Astrocyte of the cerebellum (primary cell): ENCODE measurements around the gene ABLIM2.

Source experiments
- DNase-seq: peaks from one replicate; pipeline ENCODE4 v3.0.0-alpha.2; 2011; ENCODE audit warnings: low read depth
- H3K4me3 ChIP-seq: 2 replicates; pipeline ENCODE4 v1.5.1; 2011; ENCODE audit warnings: mild to moderate bottlenecking, low read depth, low read length, moderate library complexity
- in situ Hi-C: cut with HindIII; loops from 2 replicates; pipeline ENCODE4 v1.10.0; 2017; ENCODE audit warnings: low sequenced_read_pairs
- TF ChIP-seq, protein P1 (sequence below): IDR thresholded peaks from 2 replicates; pipeline ENCODE4 v1.5.1; 2012; ENCODE audit warnings: low read length, low read depth, moderate library complexity, mild to moderate bottlenecking; ENCODE audit errors: missing control alignments

The ABLIM2 gene

DNA sequence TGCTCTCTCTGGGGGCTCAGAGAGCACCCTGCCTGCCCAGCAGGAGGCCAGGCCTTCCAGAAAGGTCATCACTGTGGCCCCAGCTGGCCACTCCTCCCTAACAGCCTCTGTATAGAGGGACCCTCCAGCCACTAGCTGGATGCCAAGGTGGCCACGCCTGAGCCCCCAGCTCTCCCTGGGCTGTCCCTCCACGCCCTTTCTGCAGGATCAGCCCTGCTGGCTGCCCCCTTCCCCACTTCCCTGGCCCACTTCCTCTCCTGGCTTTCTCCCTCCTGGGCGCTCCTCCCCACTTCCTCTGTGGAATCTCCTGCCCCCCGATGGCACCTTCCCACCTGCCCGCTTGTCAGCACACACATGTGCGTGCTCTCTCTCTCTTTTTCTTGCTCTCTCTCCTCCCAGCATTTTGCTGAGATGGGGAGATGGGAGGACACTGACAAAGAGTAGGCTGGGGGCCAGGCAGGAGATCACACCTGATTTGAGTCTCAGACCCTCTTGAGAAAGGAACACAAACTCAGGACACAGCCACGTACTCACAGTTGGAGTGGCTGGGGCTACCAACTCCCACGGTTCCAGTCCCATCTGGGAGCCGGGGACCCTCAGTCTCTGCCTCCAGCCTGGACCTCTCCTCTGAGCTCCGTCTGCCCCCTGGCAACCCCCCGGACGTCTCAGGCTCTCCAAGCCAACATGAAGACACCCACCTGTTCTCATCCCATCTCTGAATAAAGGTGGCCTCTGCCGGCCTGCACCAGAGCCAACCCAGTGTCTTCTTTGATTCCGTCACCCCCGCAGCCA lies 156.9 kb downstream of the ABLIM2 start:
- in situ Hi-C loops = no loop called here
- TF ChIP-seq, protein P1, sequence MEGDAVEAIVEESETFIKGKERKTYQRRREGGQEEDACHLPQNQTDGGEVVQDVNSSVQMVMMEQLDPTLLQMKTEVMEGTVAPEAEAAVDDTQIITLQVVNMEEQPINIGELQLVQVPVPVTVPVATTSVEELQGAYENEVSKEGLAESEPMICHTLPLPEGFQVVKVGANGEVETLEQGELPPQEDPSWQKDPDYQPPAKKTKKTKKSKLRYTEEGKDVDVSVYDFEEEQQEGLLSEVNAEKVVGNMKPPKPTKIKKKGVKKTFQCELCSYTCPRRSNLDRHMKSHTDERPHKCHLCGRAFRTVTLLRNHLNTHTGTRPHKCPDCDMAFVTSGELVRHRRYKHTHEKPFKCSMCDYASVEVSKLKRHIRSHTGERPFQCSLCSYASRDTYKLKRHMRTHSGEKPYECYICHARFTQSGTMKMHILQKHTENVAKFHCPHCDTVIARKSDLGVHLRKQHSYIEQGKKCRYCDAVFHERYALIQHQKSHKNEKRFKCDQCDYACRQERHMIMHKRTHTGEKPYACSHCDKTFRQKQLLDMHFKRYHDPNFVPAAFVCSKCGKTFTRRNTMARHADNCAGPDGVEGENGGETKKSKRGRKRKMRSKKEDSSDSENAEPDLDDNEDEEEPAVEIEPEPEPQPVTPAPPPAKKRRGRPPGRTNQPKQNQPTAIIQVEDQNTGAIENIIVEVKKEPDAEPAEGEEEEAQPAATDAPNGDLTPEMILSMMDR = no peak
- DNase-seq = no peak
- H3K4me3 ChIP-seq = no peak overlapping the region

DNA sequence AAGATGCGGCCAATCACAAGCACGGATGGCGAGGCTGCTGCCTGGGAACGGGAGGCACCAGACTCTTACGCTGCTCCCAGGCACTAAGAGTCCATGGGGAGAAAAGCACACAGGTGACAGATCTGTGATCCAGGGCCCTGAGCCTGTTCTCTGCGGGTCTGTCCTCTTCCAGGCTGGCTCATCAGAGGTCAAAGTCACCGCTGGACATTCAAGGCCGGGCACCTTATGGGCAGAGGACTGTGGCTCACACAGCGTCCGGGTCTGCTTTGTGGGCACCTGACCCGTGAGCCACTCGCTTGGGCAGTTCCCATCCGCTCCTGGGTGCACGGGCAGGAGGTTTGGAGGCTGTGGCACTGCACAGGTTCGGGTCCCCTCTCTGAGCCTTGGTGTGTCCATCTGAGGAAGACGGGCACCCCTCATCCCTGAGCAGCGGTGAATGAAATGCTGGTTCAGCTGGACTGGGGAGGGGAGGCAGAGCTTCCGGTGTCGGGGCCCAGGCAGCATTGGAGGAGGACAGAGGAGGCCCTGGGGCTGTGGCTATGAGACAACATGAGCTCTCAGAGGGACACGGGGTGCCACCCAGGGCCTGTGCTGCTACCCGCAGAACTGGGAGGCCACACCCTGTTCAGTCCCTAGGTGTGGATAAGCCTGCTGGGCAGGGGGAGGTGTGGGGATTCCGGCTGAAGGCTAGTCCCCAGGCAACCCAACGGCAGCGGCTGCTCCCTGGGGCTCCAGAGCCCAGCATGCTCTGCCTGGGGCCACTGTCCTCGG lies 157.7 kb downstream of the ABLIM2 start:
- TF ChIP-seq, protein P1 = no peak
- H3K4me3 ChIP-seq = no peak overlapping the region
- no peak for DNase-seq
- in situ Hi-C loops = no loop called here

DNA sequence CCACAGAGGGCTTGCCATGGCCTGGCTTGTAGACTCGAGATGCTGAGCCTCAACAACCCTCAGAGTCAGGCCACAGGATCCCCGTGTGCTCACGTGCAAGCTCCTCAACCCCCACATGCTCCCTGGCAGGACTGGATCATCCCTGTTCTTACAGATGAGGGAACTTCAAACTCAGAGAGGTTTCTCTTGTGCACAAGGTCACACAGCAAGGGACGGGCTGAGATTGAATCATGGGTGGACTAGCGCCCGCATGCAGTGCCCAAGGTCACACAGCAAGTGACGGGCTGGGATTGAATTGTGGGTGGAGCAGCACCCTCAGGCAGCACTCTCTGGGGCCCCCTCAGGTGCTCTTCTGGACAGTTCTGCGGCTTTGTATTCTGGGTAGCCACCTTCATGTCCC lies 158.4 kb downstream of the ABLIM2 start:
- TF ChIP-seq, protein P1 = no peak
- in situ Hi-C loops = no loop called here
- no peak overlapping the region for H3K4me3 ChIP-seq
- no peak for DNase-seq

DNA sequence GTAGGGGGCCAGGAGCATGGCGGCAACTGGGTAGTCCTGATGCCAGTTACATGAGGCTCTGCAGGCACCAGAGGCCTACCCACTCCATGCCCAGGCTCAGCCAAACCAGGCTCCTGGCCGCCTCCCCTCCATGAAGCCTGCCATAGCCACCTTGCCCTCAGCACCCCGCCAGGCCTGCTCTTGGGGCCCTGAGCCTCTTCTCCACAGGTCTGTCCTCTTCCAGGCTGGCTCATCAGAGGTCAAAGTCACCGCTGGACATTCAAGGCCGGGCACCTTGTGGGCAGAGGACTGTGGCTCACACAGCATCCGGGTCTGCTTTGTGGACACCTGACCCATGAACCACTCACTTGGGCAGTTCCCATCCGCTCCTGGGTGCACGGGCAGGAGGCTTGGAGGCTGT lies 158.9 kb downstream of the ABLIM2 start:
- TF ChIP-seq, protein P1 = no peak
- no peak for DNase-seq
- no peak overlapping the region for H3K4me3 ChIP-seq
- in situ Hi-C loops = no loop called here

DNA sequence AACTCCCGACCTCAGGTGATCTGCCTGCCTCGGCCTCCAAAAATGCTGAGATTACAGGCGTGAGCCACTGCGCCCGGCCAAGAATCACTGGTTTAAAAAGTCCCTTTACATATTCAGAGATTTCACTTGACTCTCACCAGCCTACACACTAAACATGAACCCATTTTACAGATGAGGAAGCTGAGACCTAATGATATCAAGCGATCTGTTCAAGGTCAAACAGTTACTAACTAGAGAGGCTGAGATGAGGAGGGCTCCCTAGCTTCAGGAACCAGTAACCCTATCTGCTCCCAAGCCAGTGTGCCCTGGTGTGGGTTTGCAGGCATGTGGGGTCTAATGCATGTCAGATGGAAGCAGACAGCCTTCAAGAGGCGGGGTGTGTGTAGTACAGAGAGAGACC lies 159.3 kb downstream of the ABLIM2 start:
- no peak for DNase-seq
- TF ChIP-seq, protein P1 = no peak
- in situ Hi-C loops = no loop called here
- no peak overlapping the region for H3K4me3 ChIP-seq

DNA sequence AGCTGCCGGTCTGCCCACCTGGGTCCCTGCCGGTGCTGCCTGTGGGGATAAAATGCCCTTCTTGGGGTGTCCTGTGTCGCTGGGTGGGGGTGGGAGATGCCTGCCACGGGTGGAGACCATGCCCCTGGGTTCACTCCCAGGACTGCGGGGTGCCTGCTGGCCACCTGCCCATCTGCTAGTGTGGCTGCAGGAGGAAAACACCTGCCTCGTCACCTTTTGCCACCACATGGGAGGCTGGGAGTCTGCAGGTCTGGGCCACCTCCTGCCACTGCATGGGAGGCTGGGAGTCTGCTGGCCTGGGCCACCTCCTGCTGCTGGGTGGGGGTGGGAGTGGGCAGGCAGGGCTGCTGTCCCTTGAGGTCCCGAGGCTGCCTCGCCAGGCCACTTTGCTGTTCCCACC lies 160.2 kb downstream of the ABLIM2 start:
- no peak for DNase-seq
- TF ChIP-seq, protein P1 = no peak
- in situ Hi-C loops = no loop called here
- no peak overlapping the region for H3K4me3 ChIP-seq
